Measurements from ENCODE around the gene CNEP1R1.

GRCh38 chr16:50025537-50025931 is 509 bp downstream of the CNEP1R1 start:
- TF ChIP-seq FOXM1 (IDR thresholded peaks at IDR 0.05; ENCODE audit: borderline replicate concordance) (no peak), SUZ12 (IDR thresholded peaks at IDR 0.05) (no peak), BHLHE40 (IDR thresholded peaks at IDR 0.05; ENCODE audit: borderline replicate concordance) (no peak), FOXK2 (IDR thresholded peaks at IDR 0.05) (no peak), SP1 (IDR thresholded peaks at IDR 0.05) (no peak), ZNF384 (IDR thresholded peaks at IDR 0.05) (no peak), HDGF (IDR thresholded peaks at IDR 0.05; ENCODE audit: borderline replicate concordance) (no peak), ELF4 (IDR thresholded peaks at IDR 0.05) (no peak), CTBP1 (IDR thresholded peaks at IDR 0.05; ENCODE audit: borderline replicate concordance) (no peak), NFRKB (IDR thresholded peaks at IDR 0.05) (no peak), ARNT (IDR thresholded peaks at IDR 0.05) (no peak)

Measured in HEK293T (cell line).